ENCODE results near the gene PPP1R12B. TPM values are rescaled to one million over a fixed set of nuclear protein-coding genes. Genes with fewer than 3 reads are reported as not detected.
"Not testable (repeated sequence)": the region's sequence is repeated elsewhere in the genome, so short reads cannot be mapped to it uniquely, and the experiment has no call there.

The PPP1R12B gene
- total and polyA plus RNA-seq, 12 donors, result 16.5 to 969 (median 604) TPM

GRCh38 chr1:202348005-202348508, 442 bp upstream of the PPP1R12B start:
- 49 to 50% methylated on average over 6 of the region's 6 CpGs for WGBS, 2 donors
- H3K4me1 ChIP-seq, result peaks cover 0 to 39% (median 20%) of the 10 kb centered on the region in 9 donors
- no peaks in the 10 kb centered on the region for H3K27me3 ChIP-seq
- no peaks in the 10 kb centered on the region for H3K9me3 ChIP-seq
- peak overlapping the region in 5 of 10 donors; percentile 5 to 95 (median 21) for H3K27ac ChIP-seq
- intact Hi-C loops (cut with DNase I), result loop anchor here in 7 of 10 donors (2.0 to 10.0 kb wide), 8 partner anchors 64 to 459 kb away; partner anchors contain the start of genes KDM5B (in 1 of the 7) and SYT2 (in 1 of the 7)
- TF ChIP-seq CTCF (IDR thresholded peaks at IDR 0.05), result no peak
- no peaks in the 10 kb centered on the region for H3K36me3 ChIP-seq
- ATAC-seq (no peak), DNase-seq (no peak)
- peak overlapping the region in 4 of 10 donors; percentile 89 to 97 (median 90) for H3K4me3 ChIP-seq

GRCh38 chr1:202349206-202349928, 868 bp downstream of the PPP1R12B start:
- Histone ChIP-seq H3K4me1 (peaks cover 0 to 46% (median 20%) of the 10 kb centered on the region in 9 donors), H3K27ac (peak overlapping the region; percentile 69 to 96 (median 92)), H3K27me3 (no peaks in the 10 kb centered on the region), H3K9me3 (no peaks in the 10 kb centered on the region), H3K4me3 (peak overlapping the region; percentile 71 to 97 (median 88)), H3K36me3 (no peaks in the 10 kb centered on the region)
- DNase-seq (peak in 1 of 2 donors; percentile 48), ATAC-seq (peak in 7 of 8 donors; percentile 1 to 42 (median 17))
- no peak for TF ChIP-seq CTCF (IDR thresholded peaks at IDR 0.05)
- intact Hi-C loops (cut with DNase I), result loop anchor here in 7 of 10 donors (2.0 to 10.0 kb wide), 8 partner anchors 63 to 458 kb away; partner anchors contain the start of genes KDM5B (in 1 of the 7) and SYT2 (in 1 of the 7)
- 5 to 6% methylated on average over 12 of the region's 12 CpGs for WGBS, 2 donors

GRCh38 chr1:202351725-202352124, 3.2 kb downstream of the PPP1R12B start:
- no peaks in the 10 kb centered on the region for H3K27me3 ChIP-seq
- H3K9me3 ChIP-seq, result no peaks in the 10 kb centered on the region
- H3K27ac ChIP-seq, result peak overlapping the region in 7 of 10 donors; percentile 0 to 93 (median 27)
- no peaks in the 10 kb centered on the region for H3K36me3 ChIP-seq
- WGBS, 2 donors, result 32 to 42% methylated on average over 2 of the region's 2 CpGs
- peaks cover 0 to 46% (median 20%) of the 10 kb centered on the region in 9 donors for H3K4me1 ChIP-seq
- DNase-seq (no peak), ATAC-seq (no peak)
- intact Hi-C loops (cut with DNase I), result loop anchor here in 2 of 10 donors (5.0 to 10.0 kb wide), 2 partner anchors 53 to 1221 kb away; no protein-coding TSS in a partner anchor
- TF ChIP-seq CTCF (IDR thresholded peaks at IDR 0.05), result no peak
- H3K4me3 ChIP-seq, result peak overlapping the region in 2 of 10 donors; percentile 0 to 4

- 83 to 84% methylated on average over 11 of the region's 11 CpGs for WGBS, 2 donors
- peaks cover 0 to 46% (median 26%) of the 10 kb centered on the region in 9 donors for H3K4me1 ChIP-seq
- intact Hi-C loops (cut with DNase I), result loop anchor here in 2 of 10 donors (5.0 to 10.0 kb wide), 2 partner anchors 52 to 1220 kb away; no protein-coding TSS in a partner anchor
Observed at GRCh38 chr1:202352583-202353197, 4.2 kb downstream of the PPP1R12B start.

More at GRCh38 chr1:202352583-202353197, 4.2 kb downstream of the PPP1R12B start:
- not testable (repeated sequence) for H3K36me3 ChIP-seq, H3K27me3 ChIP-seq, H3K4me3 ChIP-seq, ATAC-seq, H3K9me3 ChIP-seq, DNase-seq
- peak overlapping the region in 6 of 10 donors; percentile 10 to 30 (median 20) for H3K27ac ChIP-seq
